HG03575 (cell line): Measurements from ENCODE around the gene RPS6KA4.

Source experiments
- ATAC-seq: cut with Tn5 transposase; IDR thresholded peaks from one replicate; pipeline ENCODE4 v1.9.1; 2021; ENCODE audit not compliant: unreplicated experiment, insufficient number of reproducible peaks, low FRiP score; ENCODE audit errors: extremely low read depth

Gene RPS6KA4

GRCh38 chr11:64359712-64360445 is 917 bp downstream of the RPS6KA4 start:
- no peak for ATAC-seq

- ATAC-seq, result no peak
Observed at GRCh38 chr11:64360448-64360921, 1.5 kb downstream of the RPS6KA4 start.

GRCh38 chr11:64361659-64362058 is 2.7 kb downstream of the RPS6KA4 start:
- ATAC-seq, result no peak

DNA sequence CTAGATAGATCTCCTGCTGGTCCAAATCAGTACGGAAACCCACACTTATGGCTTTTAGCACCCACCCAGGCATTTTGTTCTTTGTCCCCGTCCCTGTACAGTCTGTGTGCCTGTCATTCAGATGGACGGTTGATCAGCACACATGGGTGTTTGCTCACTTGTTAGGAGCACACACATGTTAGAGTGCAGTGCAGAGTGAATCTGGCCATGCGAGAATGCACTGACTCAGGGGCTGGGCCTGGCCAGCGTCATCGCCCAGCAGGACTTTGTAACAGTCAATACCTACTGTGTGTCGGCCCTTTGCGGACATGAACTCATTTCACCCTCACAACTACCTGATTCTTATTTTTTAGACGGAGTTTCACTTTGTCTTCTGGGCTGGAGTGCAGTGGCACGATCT is 3.4 kb downstream of the RPS6KA4 start:
- no peak for ATAC-seq

DNA sequence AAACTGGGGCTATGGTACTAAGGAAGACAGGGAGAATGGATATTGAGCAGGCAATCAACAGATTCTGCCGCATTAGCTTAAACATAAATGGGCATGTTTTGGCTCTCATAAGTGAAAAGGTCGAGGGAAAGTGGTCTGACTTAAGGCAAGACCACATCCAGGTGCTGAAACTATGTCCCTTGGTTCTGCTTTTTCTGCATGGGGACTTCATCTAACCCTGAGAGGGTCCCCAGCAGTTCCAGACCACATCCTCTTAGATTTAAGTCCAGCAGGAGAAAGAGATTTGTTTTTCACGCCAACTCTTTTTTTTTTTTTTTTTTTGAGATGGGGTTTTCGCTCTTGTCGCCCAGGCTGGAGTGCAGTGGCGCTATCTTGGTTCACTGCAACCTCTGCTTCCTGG is 5.5 kb downstream of the RPS6KA4 start:
- no peak for ATAC-seq

GRCh38 chr11:64364911-64365310 is 5.9 kb downstream of the RPS6KA4 start:
- ATAC-seq, result no peak

GRCh38 chr11:64366751-64367150 is 7.8 kb downstream of the RPS6KA4 start:
- ATAC-seq, result no peak

DNA sequence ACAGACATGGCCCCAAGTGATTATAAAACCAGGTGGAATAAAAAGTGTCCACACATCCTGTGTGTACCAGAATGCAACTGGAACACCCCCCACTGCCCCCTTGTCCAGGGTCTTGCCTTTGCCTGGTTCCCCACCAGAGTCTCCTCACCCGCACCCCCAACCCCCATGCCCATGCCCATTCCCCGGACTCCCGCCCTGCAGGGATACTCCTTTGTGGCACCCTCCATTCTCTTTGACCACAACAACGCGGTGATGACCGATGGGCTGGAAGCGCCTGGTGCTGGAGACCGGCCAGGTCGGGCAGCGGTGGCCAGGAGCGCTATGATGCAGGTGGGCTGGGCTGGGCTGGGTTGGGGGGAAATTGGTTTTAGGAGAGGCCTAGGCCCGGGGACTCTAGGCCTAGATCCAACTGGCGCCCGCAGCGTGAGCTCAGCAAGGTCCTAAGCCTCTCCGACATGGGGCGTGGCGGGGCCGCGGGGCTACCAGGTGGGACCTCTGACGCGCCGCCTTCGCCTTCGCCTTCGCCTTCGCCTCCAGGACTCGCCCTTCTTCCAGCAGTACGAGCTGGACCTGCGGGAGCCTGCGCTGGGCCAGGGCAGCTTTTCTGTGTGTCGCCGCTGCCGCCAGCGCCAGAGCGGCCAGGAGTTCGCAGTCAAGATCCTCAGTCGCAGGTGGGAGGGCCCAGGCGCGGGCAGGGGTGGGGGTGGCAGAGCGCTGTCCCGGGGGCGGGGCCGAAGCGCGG is 9.1 kb downstream of the RPS6KA4 start:
- no peak for ATAC-seq

DNA sequence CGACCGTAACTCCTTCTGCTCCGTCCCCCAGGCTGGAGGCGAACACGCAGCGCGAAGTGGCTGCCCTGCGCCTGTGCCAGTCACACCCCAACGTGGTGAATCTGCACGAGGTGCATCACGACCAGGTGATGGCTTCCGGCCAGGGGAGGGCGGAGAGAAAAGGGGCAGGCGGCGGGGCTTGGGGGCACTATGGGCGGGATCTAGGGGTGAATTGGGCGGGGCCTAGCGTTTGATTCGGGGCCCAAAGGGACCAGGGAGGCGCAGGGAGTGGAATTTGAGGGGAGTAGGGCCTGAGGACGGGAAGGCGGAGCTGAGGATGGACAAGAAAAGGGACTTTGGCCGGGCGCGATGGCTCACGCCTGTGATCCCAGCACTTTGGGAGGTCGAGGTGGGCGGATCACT is 9.7 kb downstream of the RPS6KA4 start:
- ATAC-seq, result no peak

- no peak for ATAC-seq
Observed at GRCh38 chr11:64369440-64370421, 10.8 kb downstream of the RPS6KA4 start.

- no peak for ATAC-seq
Observed at GRCh38 chr11:64371201-64371600, 12.2 kb downstream of the RPS6KA4 start.

DNA sequence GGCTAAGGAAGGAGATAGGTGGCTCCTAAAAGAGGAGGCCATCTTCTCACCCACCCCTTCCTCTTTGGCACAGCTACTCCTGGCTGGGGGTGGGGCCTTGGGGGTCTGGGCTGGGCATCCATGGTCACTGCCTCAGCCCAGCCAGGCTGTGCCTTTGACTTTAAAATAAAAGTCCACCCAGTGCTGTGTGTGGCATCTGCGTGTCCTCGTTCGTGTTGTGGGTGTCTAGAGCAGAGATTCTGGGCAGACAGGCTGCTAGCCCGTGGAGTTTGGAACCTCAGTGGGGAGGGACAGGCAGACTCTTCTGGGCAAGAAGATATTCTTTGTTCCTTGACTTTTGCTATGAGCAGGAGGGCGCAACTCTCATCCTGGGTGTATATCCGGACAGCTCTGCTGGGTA is 13.1 kb downstream of the RPS6KA4 start:
- no peak for ATAC-seq

DNA sequence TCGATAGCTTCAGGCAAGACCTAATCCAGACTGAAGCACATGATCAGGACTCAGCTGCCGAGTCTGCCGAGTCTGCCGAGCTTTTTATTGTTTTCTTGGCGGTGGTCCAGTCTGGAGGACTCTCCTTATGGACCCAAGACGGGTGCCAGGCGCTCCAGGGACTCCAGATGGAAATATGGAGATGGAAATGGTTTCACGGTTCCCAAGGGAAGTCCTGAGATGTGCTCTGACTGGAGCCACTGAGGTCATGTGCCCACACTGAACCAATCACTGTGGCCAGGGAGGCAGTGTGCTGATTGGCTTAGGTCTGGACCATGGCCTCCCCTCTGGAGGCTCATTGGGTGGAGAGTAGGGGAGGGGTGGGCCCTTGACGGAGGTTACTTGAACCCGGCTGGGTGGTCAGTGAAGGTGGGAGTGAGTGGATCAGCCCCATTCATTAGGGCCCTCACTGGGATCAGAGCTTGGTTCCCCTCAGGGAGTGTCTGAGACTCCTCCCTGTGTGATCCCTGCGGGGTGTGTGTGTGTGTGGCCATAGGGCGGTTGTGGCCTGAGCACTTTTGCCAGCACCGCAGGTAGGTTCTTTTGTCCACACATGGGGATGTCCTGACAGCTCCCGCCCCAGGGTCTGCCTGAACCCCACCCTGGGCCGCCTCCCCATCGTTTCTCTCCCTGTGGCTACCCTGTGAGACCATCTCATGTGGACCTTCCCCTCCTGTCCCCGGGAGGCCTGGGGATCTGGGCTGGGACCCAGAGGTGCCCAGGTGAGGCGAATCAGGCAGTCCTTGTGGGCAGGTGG is 14.0 kb downstream of the RPS6KA4 start:
- ATAC-seq, result no peak

- ATAC-seq, result no peak
Observed at GRCh38 chr11:64373598-64373974, 14.6 kb downstream of the RPS6KA4 start.

- ATAC-seq, result no peak
Observed at GRCh38 chr11:64376071-64376470, 17.1 kb downstream of the RPS6KA4 start.

DNA sequence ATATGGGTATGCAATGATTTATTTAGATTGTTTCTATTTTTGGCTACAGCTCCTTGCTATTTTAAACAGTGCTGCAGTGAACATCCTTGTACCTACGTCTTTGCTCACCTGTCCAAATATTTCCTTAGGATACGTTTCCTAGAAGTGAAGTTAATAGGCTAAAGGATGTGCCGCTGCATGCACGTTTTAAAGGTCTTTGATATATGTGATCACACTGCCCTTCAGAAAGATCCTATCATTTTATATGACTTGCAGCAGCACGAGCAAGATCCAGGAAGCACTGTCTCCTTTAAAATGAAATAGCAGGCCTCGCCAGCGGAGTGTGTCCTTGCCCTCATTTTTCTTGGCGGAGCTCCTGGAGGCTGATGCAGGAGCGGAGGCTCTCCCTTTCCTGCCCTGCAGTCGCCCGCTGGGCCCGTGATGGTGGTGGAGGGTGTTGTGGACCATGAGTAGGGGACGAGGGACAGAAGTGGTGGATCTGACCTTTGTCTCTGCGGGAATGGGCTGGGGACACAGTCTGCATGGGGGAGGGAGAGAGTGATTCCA is 19.4 kb downstream of the RPS6KA4 start:
- no peak for ATAC-seq

GRCh38 chr11:64379160-64379559 is 20.2 kb downstream of the RPS6KA4 start:
- ATAC-seq, result no peak
